Jurkat, Clone E6-1 (cell line): ENCODE data around the gene GPR137.
A peak's percentile ranks its signal among the peaks of the same experiment; 100 is the strongest.

Experiments
- DNase-seq: peaks from one replicate; pipeline ENCODE4 v3.0.0-alpha.2; 2011; ENCODE audit warnings: low read depth, low spot score
- H3K4me3 ChIP-seq: 2 replicates; pipeline ENCODE4 v1.5.1; 2011; ENCODE audit warnings: mild to moderate bottlenecking, low read length, control low read depth, moderate library complexity

Gene GPR137

GRCh38 chr11:64247729-64248531 lies 37.7 kb upstream of the GPR137 start:
- H3K4me3 ChIP-seq, result no peak overlapping the region
- no peak for DNase-seq

DNA sequence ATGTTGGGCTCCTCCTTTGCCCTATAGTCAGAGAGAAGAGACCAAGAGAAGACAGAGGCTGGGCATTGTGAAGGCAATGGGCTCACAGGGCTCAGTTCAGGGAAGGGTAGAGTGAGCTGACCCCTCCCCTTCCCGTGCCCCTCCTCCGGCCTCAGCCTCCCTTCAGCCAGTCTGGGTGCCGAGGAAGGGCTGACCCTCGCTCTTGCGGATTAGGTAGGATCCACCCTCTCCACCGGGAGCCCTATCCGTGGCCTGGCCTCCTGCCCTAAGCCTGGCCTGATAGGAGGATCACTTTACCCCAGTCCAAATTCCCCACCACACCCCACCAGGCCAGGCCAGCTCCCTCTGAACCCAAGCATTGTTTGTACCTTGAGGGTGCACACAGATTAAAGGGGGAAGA lies 37.1 kb upstream of the GPR137 start:
- no peak overlapping the region for H3K4me3 ChIP-seq

GRCh38 chr11:64249038-64249437 lies 36.6 kb upstream of the GPR137 start:
- DNase-seq, result no peak
- no peak overlapping the region for H3K4me3 ChIP-seq

More for the DNA sequence above, 37.1 kb upstream of the GPR137 start:
- DNase-seq, result no peak

- DNase-seq, result no peak
- no peak overlapping the region for H3K4me3 ChIP-seq
Measured at GRCh38 chr11:64249563-64250414, 35.9 kb upstream of the GPR137 start.

DNA sequence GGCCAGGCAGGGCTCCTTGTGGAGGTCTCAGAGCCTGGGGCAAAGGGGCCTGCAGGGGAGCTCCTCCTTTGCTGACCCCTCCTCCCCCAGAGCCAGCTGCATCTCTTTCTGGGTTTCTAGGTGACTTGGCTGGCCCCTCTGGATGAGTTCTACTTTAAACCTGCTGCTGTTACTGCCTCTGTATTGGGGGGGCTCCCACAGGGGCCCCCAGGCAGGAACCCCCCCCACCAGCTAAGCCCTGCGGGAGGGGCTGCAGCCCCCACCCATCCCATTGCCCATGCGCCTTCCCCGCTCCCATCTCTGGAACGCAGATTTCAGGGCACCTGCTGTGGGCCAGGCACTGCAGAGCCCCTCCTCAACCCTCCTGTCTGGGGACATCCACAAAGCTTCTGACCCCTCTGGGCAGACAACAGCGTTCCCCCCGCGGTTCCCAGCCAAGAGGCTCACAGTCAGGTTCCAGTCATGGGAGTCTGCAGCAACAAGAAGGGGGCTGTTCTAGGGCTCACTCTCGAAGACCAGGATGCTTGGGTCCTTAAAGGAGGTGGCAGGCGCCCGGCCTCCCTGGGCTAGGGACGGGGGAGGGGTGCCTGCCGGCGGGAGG lies 35.1 kb upstream of the GPR137 start:
- peak overlapping the region; percentile 60 for H3K4me3 ChIP-seq
- DNase-seq, result no peak

- DNase-seq, result no peak
- peak within 1 kb of the TSS; percentile 60 for H3K4me3 ChIP-seq
Measured at GRCh38 chr11:64251016-64251752, 34.5 kb upstream of the GPR137 start, which contains the start of gene PLCB3. PLCB3 (plus strand) TSS chr11:64251530; CDS start chr11:64251650, 120 bp downstream.

DNA sequence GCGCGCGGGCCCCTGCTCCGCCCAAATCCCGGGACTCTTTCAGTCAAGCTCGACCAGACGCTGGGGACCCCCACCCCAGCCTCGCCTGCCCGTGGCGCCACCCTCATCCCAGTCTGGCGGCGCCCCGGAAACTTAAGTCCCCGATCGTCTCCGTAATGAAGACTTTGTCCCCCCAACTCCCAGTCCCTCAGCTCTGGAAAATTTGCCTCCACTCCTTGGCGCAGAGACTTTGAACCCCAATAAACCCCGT lies 34.0 kb upstream of the GPR137 start:
- H3K4me3 ChIP-seq, result peak overlapping the region; percentile 59
- DNase-seq, result no peak

- no peak for DNase-seq
- peak overlapping the region; percentile 59 for H3K4me3 ChIP-seq
Measured at GRCh38 chr11:64252003-64252872, 33.4 kb upstream of the GPR137 start.

GRCh38 chr11:64253043-64253442 lies 32.6 kb upstream of the GPR137 start:
- H3K4me3 ChIP-seq, result no peak overlapping the region
- DNase-seq, result no peak

- DNase-seq, result no peak
- no peak overlapping the region for H3K4me3 ChIP-seq
Measured at GRCh38 chr11:64253481-64253880, 32.2 kb upstream of the GPR137 start.

GRCh38 chr11:64254326-64254725 lies 31.3 kb upstream of the GPR137 start:
- H3K4me3 ChIP-seq, result no peak overlapping the region
- DNase-seq, result no peak

- H3K4me3 ChIP-seq, result no peak overlapping the region
- no peak for DNase-seq
Measured at GRCh38 chr11:64255135-64256128, 30.2 kb upstream of the GPR137 start.

- DNase-seq, result no peak
- no peak overlapping the region for H3K4me3 ChIP-seq
Measured at GRCh38 chr11:64256300-64256699, 29.3 kb upstream of the GPR137 start.

GRCh38 chr11:64258356-64258755 lies 27.3 kb upstream of the GPR137 start:
- no peak for DNase-seq

DNA sequence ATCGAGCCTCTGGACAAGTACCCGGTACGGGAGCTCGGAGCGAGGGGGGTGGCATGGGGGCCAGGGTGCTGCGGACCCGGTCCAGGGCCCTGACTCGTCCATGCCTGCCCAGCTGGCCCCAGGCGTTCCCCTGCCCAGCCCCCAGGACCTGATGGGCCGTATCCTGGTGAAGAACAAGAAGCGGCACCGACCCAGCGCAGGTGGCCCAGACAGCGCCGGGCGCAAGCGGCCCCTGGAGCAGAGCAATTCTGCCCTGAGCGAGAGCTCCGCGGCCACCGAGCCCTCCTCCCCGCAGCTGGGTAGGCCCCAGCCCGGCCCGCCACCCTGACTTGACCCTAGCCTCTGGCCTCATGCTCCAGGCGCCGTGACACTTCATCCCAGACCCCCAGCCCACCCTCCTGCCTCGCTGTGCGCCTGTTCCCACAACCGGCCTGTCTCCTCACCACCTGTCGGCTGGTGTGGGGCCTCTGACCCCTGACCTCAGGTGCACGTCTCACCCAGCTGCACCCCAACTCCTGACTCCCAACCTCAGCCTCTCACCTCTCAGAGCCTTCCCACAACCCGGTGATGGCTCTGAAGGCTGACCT lies 26.6 kb upstream of the GPR137 start:
- no peak overlapping the region for H3K4me3 ChIP-seq
- DNase-seq, result no peak

More at GRCh38 chr11:64258356-64258755, 27.3 kb upstream of the GPR137 start:
- H3K4me3 ChIP-seq, result no peak overlapping the region

GRCh38 chr11:64259533-64260067 lies 26.0 kb upstream of the GPR137 start:
- no peak for DNase-seq
- H3K4me3 ChIP-seq, result no peak overlapping the region
